ENCODE data around the gene NUP62.

GRCh38 chr19:49881186-49881585 lies 48.1 kb downstream of the NUP62 start:
- TF ChIP-seq ZNF565 (CRISPR knock-in tag; conservative IDR thresholded peaks at IDR 0.05; ENCODE audit: low read depth), result no peak
- TF ChIP-seq PPARA (CRISPR knock-in tag; IDR thresholded peaks at IDR 0.05; ENCODE audit: borderline replicate concordance), result no peak
- TF ChIP-seq, protein P1, sequence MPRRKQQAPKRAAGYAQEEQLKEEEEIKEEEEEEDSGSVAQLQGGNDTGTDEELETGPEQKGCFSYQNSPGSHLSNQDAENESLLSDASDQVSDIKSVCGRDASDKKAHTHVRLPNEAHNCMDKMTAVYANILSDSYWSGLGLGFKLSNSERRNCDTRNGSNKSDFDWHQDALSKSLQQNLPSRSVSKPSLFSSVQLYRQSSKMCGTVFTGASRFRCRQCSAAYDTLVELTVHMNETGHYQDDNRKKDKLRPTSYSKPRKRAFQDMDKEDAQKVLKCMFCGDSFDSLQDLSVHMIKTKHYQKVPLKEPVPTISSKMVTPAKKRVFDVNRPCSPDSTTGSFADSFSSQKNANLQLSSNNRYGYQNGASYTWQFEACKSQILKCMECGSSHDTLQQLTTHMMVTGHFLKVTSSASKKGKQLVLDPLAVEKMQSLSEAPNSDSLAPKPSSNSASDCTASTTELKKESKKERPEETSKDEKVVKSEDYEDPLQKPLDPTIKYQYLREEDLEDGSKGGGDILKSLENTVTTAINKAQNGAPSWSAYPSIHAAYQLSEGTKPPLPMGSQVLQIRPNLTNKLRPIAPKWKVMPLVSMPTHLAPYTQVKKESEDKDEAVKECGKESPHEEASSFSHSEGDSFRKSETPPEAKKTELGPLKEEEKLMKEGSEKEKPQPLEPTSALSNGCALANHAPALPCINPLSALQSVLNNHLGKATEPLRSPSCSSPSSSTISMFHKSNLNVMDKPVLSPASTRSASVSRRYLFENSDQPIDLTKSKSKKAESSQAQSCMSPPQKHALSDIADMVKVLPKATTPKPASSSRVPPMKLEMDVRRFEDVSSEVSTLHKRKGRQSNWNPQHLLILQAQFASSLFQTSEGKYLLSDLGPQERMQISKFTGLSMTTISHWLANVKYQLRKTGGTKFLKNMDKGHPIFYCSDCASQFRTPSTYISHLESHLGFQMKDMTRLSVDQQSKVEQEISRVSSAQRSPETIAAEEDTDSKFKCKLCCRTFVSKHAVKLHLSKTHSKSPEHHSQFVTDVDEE (CRISPR knock-in tag; IDR thresholded peaks at IDR 0.05), result no peak
